SK-N-SH (cell line): ENCODE results near the gene SHISA8.

ENCODE experiments used
- CTCF ChIP-seq: fragments of 200-600 bp; sonication (generic); IDR thresholded peaks from 2 replicates; pipeline ENCODE4 v1.6.1; 2017; ENCODE audit warnings: antibody characterized with exemption, mild to moderate bottlenecking, moderate library complexity
- EP300 ChIP-seq, 2 experiments: IDR thresholded peaks; 2 replicates each; pipeline versions ENCODE4 v1.4.0 to v1.6.1; 2012; ENCODE audit warnings: borderline replicate concordance in 1 of 2, low read depth in 1 of 2, low read length in 1 of 2
- GABPA ChIP-seq: IDR thresholded peaks from 2 replicates; pipeline ENCODE4 v1.4.0; 2012; ENCODE audit warnings: low read depth, mild to moderate bottlenecking
- JUND ChIP-seq: IDR thresholded peaks from 2 replicates; pipeline ENCODE4 v1.4.0; 2012
- POLR2AphosphoS5 ChIP-seq: IDR thresholded peaks from 2 replicates; pipeline ENCODE4 v1.6.1; 2012; ENCODE audit warnings: low read depth, low read length

DNA sequence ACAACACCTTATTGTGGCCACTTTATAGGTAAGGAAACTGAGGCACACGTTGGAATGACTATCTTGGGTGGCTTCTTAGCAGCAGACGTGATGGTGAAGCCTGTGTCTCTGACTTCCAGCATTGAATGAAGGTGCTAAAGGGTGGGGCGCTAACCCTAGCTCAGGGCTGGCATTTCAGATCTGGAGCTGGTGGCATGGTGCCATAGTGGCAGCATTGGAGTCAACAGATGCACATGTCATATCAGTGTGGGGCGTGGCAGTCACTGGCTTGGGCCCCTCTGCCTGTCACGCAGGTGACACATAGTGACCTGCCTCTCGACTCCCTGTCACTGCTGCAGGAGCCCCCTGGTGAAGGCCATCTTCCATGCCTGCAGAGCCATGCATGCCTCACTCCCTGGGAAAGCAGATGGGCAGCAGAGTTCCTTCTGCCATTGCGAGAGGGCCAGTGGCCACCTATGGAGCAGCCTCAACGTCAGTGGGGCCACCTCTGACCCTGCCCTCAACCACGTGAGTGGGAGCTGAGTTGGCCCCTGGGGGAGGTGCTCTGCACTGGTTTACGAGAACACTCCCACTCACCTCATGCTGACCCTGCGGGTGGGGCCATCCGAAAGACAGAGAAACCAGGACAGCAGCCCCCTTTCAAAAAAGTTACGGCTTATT lies 14.8 kb downstream of the SHISA8 start:
- TF ChIP-seq CTCF = no peak
- TF ChIP-seq EP300 (IDR thresholded peaks at IDR 0.05; ENCODE audit: borderline replicate concordance in 1 of 2, low read depth in 1 of 2, low read length in 1 of 2) = no peak
- no peak for TF ChIP-seq GABPA
- TF ChIP-seq POLR2AphosphoS5 = no peak
- TF ChIP-seq JUND = no peak
